G401 (cell line): ENCODE measurements around the gene SPSB1. TPM values are rescaled to one million over a fixed set of nuclear protein-coding genes. Genes with fewer than 3 reads are reported as not detected.

Experiments
- DNase-seq: peaks from one replicate; pipeline ENCODE4 v3.0.0-alpha.2; 2015; ENCODE audit warnings: low spot score
- in situ Hi-C: cut with HindIII; loops from 2 replicates; pipeline ENCODE4 v1.10.0; 2016; ENCODE audit warnings: low sequenced_read_pairs, mixed read lengths
- total RNA-seq: library from RNA; depleted of rRNA; stranded (reverse); fragments of >200 nt; shearing (Covaris generic); gene quantifications from 2 replicates; pipeline ENCODE4 v1.2.3, GENCODE V29; 2014

The SPSB1 gene
- total RNA-seq, 1 experiment from 2014 or later, result 38.8 TPM

DNA sequence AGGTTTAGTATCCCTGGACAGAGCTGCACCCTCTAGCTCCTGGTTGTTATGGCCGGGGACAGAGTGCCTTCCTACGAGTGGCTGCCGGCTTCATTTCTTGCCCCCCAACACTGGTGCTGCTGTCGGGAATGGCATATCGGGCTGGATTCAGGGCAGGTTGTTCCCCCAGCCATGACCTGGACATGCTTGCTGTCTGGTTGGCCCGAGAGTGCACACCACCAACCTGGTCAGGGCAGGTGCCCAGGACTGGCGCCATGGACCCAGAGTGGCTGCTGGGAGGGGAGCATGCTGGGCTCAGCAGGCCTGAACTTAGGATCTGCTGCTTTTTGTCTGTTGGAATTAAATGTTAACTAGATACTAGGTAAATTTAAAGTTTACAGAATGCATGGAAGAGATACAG is 36.4 kb upstream of the SPSB1 start:
- DNase-seq, result no peak
- in situ Hi-C loops, result no loop called here

DNA sequence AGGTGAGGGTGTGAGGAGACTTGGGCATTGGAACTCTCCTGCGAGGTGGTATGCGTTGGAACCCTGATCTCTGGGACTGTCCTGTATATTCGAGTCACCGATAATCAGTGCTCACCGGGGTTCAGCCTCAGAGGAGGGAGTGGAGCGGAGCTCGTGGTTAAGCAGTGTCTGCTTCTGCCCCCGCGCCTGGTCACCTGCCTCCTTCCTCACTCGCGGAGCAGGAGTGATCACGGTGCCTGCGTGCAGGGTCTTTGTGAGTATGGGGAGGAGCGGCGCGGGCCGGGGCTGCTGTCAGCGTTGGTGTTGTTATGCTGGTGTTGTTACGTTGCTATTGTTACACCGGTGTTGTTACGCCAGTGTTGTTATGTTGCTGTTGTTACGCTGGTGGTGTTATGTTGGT is 34.8 kb upstream of the SPSB1 start:
- in situ Hi-C loops, result no loop called here
- no peak for DNase-seq

DNA sequence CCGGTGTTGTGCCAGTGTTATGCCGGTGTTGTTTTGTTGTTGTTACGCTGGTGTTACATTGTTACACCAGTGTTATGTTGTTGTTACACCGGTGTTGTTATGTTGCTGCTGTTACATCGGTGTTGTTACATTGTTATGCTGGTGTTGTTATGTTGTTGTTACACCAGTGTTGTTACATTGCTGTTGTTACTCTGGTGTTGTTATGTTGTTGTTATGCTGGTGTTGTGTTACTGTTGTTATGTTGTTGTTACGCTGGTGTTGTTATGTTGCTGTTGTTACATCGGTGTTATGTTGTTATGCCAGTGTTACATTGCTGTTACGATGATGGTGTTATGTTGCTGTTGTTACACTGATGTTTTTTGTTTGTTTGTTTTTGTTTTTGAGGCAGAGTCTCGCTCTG is 34.1 kb upstream of the SPSB1 start:
- in situ Hi-C loops, result no loop called here
- no peak for DNase-seq

DNA sequence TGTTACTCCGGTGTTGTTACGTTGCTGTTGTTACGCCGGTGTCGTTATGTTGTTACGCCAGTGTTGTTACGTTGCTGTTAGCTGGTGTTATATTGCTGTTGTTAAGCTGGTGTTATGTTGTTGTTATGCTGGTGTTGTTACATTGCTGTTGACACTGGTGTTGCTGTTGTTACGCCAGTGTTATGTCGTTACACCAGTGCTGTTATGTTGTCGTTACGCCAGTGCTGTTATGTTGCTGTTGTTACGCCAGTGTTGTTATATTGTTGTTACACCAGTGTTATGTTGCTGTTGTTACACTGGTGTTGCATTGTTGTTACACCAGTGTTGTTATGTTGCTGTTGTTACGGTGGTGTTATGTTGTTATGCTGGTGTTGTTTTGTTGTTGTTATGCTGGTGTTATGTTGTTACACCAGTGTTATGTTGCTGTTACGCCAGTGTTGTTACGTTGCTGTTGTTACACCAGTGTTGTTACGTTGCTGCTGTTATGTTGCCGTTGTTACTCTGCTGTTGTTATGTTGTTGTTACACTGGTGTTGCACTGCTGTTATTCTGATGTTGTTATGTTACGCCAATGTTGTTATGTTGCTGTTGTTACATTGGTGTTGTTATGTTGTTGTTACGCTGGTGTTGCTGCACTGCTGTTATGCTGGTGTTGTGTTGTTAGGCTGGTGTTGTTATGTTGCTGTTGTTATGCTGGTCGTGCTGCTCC is 32.5 kb upstream of the SPSB1 start:
- DNase-seq, result no peak
- in situ Hi-C loops, result no loop called here

DNA sequence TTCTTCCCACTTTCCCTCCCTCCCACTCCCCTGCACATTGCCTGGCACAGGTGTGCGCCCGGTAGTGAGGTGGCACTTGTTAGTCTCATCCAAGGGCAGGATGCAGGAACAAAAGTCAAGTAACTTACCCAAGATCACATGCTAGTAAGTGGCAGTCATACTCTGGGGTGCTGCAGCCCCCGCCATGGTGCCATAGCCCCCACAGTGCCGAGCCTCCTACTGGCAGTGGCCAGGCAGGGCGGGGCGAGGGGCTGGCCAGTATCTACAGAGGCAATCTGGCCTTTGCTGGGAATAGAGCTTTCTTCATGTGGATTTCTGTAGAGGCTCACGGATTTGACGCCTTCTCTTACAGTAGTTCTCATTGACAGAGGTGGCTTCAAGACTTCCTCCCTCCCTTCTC is 31.2 kb upstream of the SPSB1 start:
- in situ Hi-C loops, result no loop called here
- DNase-seq, result no peak

DNA sequence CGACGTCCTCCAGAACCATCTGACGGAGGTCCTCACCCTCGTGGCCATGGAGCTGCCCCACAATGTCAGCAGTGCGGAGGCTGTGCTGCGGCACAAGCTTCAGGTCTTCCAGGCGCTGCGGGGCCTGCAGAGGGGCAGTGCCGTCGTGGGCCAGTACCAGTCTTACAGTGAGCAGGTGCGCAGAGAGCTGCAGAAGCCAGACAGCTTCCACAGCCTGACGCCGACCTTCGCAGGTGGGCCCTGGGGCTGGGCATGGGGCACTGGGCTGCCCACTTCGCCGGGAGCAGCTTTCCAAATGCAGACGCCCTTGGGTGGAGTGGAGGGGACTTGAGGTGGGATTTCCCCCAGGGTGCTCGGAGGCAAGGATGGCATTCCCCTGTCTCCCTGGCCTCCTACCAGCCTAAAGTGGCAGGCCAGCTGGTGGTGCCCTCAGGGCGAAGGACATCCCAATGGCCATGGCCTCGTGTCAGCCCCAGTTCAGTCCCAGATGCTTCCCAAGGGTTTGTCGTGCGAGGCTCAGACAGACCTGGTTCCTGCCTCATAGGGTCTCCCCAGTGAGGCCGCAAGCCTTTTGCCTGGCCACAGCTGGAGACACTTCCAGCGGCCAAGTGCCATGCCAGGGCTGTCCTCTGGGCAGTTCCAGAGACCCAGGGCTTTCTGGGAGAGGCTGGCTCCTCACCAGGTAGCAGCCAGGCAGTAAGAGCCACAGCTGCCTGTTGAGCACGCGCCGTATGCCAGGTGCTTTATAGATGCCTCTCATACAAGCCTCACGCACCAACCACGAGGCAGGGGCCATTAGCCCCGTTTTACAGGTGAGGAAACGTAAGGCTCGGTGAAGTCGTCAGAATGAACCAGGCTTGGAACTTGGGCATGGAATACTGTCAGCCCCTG is 30.4 kb upstream of the SPSB1 start:
- in situ Hi-C loops, result no loop called here
- DNase-seq, result no peak

DNA sequence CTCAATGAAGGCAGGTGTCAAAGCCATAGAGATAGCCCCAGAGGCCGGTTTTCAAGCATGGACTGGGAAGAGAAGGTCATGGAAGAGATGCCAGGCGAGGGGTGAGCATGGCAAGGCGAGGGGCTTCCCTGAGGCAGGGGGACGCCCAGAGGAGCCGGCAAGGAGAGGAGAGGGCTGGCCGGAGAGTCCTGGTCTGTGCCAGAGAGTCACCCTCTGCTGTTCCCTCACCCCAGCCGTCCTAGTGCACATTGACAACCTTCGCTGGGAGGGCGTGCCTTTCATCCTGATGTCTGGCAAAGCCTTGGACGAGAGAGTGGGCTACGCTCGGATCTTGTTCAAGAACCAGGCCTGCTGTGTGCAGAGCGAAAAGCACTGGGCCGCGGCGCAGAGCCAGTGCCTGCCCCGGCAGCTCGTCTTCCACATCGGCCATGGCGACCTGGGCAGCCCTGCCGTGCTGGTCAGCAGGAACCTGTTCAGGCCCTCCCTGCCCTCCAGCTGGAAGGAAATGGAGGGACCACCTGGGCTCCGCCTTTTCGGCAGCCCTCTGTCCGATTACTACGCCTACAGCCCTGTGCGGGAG is 29.3 kb upstream of the SPSB1 start:
- in situ Hi-C loops, result no loop called here
- no peak for DNase-seq

DNA sequence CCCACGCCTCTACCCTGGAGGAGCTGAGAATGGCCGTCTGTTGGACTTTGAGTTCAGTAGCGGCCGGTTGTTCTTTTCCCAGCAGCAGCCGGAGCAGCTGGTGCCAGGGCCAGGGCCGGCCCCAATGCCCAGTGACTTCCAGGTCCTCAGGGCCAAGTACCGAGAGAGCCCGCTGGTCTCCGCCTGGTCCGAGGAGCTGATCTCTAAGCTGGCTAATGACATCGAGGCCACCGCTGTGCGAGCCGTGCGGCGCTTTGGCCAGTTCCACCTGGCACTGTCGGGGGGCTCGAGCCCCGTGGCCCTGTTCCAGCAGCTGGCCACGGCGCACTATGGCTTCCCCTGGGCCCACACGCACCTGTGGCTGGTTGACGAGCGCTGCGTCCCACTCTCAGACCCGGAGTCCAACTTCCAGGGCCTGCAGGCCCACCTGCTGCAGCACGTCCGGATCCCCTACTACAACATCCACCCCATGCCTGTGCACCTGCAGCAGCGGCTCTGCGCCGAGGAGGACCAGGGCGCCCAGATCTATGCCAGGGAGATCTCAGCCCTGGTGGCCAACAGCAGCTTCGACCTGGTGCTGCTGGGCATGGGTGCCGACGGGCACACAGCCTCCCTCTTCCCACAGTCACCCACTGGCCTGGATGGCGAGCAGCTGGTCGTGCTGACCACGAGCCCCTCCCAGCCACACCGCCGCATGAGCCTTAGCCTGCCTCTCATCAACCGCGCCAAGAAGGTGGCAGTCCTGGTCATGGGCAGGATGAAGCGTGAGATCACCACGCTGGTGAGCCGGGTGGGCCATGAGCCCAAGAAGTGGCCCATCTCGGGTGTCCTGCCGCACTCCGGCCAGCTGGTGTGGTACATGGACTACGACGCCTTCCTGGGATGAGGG is 28.5 kb upstream of the SPSB1 start:
- in situ Hi-C loops, result no loop called here
- no peak for DNase-seq

DNA sequence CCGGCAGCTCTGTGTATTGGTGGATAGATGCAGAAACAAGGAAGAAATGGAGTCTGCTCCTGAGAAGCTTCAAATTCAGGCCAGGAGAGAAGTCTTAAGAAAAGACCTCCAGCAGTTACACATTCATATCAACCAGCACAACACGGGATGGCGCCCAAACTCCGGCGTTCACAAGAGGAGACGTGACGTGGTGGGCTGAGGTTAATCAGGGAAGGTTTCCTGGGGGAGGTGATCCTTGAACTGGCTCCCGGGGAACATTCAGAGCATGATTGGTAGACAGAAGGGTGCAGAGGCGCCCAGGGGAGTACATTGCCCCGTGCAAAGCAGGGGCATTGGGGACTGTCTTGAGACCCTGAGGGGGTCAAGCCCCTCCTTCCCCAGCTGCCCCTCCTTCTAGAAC is 27.7 kb upstream of the SPSB1 start:
- in situ Hi-C loops, result no loop called here
- DNase-seq, result no peak

DNA sequence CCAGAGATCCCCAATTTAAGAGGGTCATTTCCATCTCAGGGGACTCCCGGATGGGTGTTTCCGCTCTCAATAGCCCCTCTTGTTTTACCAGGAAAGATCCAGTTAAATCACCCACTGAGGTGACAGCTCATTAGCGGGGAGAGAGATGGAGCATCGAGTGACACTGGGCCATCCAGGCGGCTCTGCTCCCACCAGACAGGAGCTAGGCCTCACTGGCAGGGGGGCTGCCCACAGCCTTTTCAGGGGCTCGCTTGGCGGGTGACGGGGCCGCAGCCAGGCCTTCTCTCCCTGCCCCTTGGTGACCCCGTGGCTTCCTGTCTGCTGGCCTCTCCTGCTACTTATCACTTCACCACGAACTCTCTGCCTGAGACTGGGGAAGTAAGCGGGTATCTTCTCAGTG is 26.7 kb upstream of the SPSB1 start:
- in situ Hi-C loops, result no loop called here

DNA sequence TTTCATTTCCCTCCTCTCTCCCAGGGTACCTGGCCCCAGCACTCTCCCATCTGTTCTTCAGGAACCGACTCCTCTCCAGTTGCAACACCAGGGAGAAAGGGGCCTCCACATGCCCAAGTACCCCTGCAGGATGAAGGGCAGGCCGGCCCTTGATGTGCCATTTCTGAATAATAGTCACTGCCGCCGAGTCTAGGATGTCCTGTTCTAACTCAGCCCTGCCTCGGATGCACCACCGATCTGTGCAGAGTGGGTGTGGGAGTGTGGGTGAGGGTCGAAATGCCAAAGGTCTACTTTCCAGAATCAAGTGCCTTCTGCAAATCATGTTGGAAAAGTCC is 25.4 kb upstream of the SPSB1 start:
- DNase-seq, result no peak
- in situ Hi-C loops, result no loop called here

More for the DNA sequence above, 26.7 kb upstream of the SPSB1 start:
- DNase-seq, result no peak

DNA sequence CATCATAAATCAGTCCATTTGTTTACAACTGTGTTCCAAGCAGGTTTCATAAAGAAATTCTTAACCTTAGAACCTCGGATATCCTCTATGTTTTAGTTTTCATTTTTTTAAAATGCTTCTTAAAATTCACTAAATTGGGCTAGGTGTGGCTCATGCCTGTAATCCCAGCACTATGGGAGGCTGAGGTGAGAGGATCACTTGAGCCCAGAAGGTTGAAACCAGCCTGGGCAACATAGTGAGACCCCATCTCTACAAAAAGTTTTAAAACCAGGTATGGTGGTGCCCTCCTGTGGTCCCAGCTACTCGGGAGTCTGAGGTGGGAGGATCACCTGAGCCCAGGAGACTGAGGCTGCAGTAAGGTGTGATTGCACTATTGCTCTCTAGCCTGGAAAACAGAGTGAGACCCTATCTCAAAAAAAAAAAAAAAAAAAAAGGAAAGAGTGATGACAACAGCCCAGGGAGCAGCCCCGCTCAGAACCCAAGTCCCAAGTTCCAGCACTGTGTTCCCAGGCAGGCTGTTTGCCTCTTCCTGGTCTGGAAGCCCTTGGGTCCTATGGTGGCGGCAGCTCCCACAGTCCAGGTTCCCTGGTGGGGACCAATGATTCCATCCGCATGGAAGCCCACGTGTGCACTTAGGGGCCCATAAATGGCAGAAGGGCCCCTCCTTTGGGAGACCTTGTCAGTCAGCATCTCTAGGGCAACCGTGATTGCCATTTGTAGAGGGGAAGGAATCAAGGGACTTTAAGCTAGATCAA is 24.7 kb upstream of the SPSB1 start:
- no peak for DNase-seq
- in situ Hi-C loops, result no loop called here

DNA sequence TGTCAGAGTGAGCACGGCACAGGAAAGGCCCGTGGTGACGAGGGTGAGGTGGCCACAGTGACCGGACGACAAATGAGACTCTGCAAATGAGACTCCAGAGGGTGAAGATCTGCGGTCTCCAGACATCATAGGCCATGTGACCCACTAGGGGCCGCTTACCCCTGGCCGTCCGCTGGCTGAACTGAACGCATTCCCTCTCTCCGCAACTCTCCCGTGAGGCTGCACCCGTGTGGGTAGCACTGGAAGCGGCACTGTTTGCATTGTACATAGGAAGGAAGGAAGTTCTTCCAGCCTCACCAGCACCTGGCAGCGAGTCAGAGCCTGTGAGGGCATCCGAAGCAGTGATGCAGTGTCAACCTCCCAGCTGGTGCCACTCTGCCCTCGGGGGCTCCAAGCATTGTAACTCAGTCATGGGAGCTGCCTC is 23.6 kb upstream of the SPSB1 start:
- in situ Hi-C loops, result no loop called here
- no peak for DNase-seq

DNA sequence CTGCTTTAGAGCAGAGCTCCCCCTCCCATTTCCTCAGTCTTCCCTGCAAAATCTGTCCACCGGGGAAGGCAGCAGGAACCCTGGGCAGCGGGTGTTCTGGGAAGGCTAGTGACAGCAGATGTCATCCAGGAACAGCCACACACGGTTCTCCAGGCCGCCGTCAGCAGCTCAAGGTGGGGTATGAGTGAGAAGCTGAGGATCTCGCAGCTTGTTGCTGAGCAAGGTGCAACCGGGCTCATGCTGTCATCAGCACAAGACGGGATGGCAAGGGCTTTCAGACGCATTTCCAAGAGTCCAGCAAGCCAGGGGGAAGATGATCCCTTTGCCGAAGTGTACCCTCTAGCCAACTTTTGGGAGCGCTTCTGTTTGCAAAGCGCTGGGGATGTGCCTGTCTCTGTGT is 23.0 kb upstream of the SPSB1 start:
- in situ Hi-C loops, result no loop called here
- peak; percentile 84 for DNase-seq

DNA sequence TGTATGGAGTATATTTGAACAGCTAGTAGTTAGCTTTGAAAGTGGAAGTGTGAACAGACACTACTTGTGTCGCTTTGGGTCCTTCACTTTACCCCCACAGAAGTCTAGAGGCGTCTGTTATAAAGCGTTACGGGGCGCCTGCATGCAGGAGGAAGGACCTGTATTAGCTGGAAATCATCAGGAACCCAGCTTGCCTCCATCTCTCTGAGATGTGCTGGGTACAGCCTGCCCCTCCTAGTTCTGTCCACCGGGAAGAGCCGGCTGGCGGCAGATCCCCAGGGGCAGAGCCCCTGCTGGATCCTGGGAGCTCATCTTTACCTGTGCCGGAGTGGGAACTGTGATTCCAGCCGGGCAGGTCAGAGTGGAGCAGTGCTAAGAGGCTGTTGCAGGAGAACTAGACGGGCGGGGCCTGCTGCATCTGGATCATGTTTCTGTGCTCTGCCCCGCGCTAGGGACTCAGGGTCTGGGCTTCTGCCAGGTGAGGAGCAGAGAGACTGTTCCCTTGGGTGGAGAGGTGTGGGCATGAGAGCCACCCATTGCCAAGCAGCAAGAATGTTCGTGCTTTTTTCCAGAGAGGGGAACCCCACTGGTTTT is 22.3 kb upstream of the SPSB1 start:
- DNase-seq, result no peak
- in situ Hi-C loops, result no loop called here

DNA sequence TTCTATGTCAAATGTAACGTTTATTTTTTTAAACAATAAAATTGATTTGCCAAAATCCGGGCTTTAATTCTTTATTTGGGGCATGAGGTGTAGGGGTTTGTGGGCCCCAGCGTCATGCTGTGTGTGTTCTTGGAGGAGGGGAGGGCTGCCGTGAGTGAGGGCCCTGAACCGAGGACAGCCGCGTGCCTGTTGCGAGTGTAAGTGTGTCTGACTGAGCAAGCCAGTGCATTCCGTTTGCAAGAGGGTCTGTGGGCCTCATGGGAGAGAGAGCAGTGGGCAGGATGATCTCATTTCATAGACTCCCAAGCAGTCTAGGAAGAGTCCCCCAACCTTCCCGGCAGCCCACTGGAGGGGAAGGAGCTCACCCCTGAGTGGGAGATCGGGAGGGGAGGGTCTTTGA is 21.4 kb upstream of the SPSB1 start:
- no peak for DNase-seq
- in situ Hi-C loops, result no loop called here

DNA sequence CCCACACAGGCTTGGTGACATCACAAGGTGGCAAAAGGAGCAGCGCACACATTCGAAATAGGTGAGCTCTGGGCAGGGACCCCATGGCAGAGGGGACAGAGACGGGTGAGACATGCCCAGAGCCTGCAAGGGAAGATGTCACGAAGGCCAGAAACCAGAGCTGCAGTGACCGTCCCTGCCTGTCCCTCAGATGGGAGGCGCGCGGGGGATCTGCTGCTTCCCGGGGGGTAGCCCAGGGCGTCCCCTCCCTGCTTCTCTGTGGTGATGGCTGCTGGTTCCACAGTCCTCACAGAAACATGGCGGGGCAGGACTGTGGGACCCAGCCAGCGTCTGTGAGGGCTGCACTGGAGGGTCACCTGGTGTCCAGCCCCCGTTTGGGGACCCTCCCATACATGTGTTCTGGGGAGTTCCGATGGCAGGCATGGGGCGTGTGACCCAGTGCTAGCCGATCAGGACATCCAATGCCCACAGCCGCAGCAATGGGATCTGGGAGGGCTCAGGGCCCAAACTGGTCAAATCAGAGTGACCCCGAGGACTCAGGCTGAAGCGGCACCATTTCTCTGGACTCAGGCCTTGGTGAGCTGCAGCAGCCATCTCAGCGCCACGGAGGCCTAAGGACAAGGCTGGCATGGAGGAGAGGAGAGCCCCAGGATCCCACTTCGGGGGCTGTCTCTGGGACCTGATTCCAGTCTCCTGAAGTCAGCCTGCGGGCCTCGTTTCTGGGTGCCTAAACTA is 20.7 kb upstream of the SPSB1 start:
- in situ Hi-C loops, result no loop called here
- DNase-seq, result no peak

DNA sequence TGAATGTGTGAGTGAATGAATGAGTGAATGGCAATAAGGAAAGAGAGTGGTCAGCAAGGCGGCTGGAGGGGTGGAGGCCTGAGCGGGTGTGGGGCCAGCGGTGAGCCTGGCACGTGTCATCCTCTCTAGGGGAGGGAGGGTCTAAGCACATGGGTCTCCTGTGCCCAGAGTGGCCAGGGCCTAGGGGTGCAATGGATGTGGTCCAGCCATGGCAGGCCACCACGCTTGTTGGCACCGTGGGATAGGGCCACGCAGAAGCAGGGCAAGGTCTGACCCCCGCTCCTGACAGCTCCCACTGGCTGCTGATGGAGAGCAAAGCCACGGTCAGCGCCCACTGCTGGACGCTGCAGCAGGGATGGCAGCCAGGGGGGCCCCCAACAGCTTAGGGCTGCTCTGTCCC is 19.5 kb upstream of the SPSB1 start:
- in situ Hi-C loops, result no loop called here
- no peak for DNase-seq
